ENCODE measurements around the gene KRTAP4-8. TPM values are rescaled to one million over a fixed set of nuclear protein-coding genes. Genes with fewer than 3 reads are reported as not detected.
"Not testable (repeated sequence)": the region's sequence is repeated elsewhere in the genome, so short reads cannot be mapped to it uniquely, and the experiment has no call there.

The KRTAP4-8 gene
- total and polyA plus RNA-seq, 2 donors (not counting 1 experiment from before 2014, with no cell fraction given) = not detected

- TF ChIP-seq CTCF (conservative IDR thresholded peaks at IDR 0.05 in 1 of 2, IDR thresholded peaks at IDR 0.05 in 1 of 2; ENCODE audit: low read depth in 1 of 2, low read length in 2 of 2) (no peak), EZH2 (IDR thresholded peaks at IDR 0.05; ENCODE audit: low read length, missing control alignments) (no peak)
- Histone ChIP-seq H3K4me2 (ENCODE audit: extremely low read depth, insufficient read depth, low read length) (no peak overlapping the region), H3K9me3 (ENCODE audit: control insufficient read depth, insufficient read depth, low read depth, low read length) (no peaks in the 10 kb centered on the region), H3K4me3 (replicated peaks in 1 of 4; ENCODE audit: control extremely low read depth in 1 of 4, insufficient read depth in 1 of 4, low read depth in 3 of 4, low read length in 4 of 4) (no peak overlapping the region), H3K4me1 (ENCODE audit: control insufficient read depth, extremely low read depth, insufficient read depth, low read length) (peaks cover 42% of the 10 kb centered on the region), H3K27ac (ENCODE audit: insufficient read depth, low read length) (no peak overlapping the region), H2AFZ (ENCODE audit: low read length) (no peak overlapping the region), H3K36me3 (ENCODE audit: control insufficient read depth, insufficient read depth, low read length) (no peaks in the 10 kb centered on the region), H4K20me1 (ENCODE audit: control insufficient read depth, extremely low read depth, insufficient read depth, low read length) (no peaks in the 10 kb centered on the region), H3K27me3 (ENCODE audit: control insufficient read depth, insufficient read depth, low read length) (no peaks in the 10 kb centered on the region), H3K79me2 (ENCODE audit: control insufficient read depth, insufficient read depth, low read length) (no peaks in the 10 kb centered on the region), H3K9ac (ENCODE audit: insufficient read depth, low read length) (no peak overlapping the region)
- no peak for DNase-seq (ENCODE audit: low read depth in 2 of 2)
These were observed 34.5 kb downstream of the KRTAP4-8 start for GRCh38 chr17:41063449-41063848.

GRCh38 chr17:41061964-41062363 is 36.0 kb downstream of the KRTAP4-8 start:
- Histone ChIP-seq H3K36me3 (ENCODE audit: control insufficient read depth, insufficient read depth, low read length) (no peaks in the 10 kb centered on the region), H2AFZ (ENCODE audit: low read length) (no peak overlapping the region), H3K9ac (ENCODE audit: insufficient read depth, low read length) (no peak overlapping the region), H3K4me3 (replicated peaks in 1 of 4; ENCODE audit: control extremely low read depth in 1 of 4, insufficient read depth in 1 of 4, low read depth in 3 of 4, low read length in 4 of 4) (no peak overlapping the region), H3K9me3 (ENCODE audit: control insufficient read depth, insufficient read depth, low read depth, low read length) (no peaks in the 10 kb centered on the region), H3K27ac (ENCODE audit: insufficient read depth, low read length) (peak overlapping the region; percentile 77), H3K27me3 (ENCODE audit: control insufficient read depth, insufficient read depth, low read length) (no peaks in the 10 kb centered on the region), H3K79me2 (ENCODE audit: control insufficient read depth, insufficient read depth, low read length) (no peaks in the 10 kb centered on the region), H4K20me1 (ENCODE audit: control insufficient read depth, extremely low read depth, insufficient read depth, low read length) (no peaks in the 10 kb centered on the region), H3K4me2 (ENCODE audit: extremely low read depth, insufficient read depth, low read length) (no peak overlapping the region), H3K4me1 (ENCODE audit: control insufficient read depth, extremely low read depth, insufficient read depth, low read length) (peaks cover 41% of the 10 kb centered on the region)
- DNase-seq (ENCODE audit: low read depth in 2 of 2) = peak; percentile 47 to 99
- TF ChIP-seq CTCF (conservative IDR thresholded peaks at IDR 0.05 in 1 of 2, IDR thresholded peaks at IDR 0.05 in 1 of 2; ENCODE audit: low read depth in 1 of 2, low read length in 2 of 2) (no peak), EZH2 (IDR thresholded peaks at IDR 0.05; ENCODE audit: low read length, missing control alignments) (no peak)

- Histone ChIP-seq H3K9ac (ENCODE audit: insufficient read depth, low read length) (peak within 1 kb of the TSS; percentile 32), H2AFZ (ENCODE audit: low read length) (no peak within 1 kb of the TSS), H3K9me3 (ENCODE audit: control insufficient read depth, insufficient read depth, low read depth, low read length) (no peaks in the 10 kb centered on the region), H4K20me1 (ENCODE audit: control insufficient read depth, extremely low read depth, insufficient read depth, low read length) (no peaks in the 10 kb centered on the region), H3K27ac (ENCODE audit: insufficient read depth, low read length) (peak within 1 kb of the TSS; percentile 77), H3K4me2 (ENCODE audit: extremely low read depth, insufficient read depth, low read length) (peak within 1 kb of the TSS; percentile 32), H3K79me2 (ENCODE audit: control insufficient read depth, insufficient read depth, low read length) (no peaks in the 10 kb centered on the region), H3K27me3 (ENCODE audit: control insufficient read depth, insufficient read depth, low read length) (no peaks in the 10 kb centered on the region), H3K36me3 (ENCODE audit: control insufficient read depth, insufficient read depth, low read length) (no peaks in the 10 kb centered on the region), H3K4me3 (replicated peaks in 1 of 4; ENCODE audit: control extremely low read depth in 1 of 4, insufficient read depth in 1 of 4, low read depth in 3 of 4, low read length in 4 of 4) (no peak within 1 kb of the TSS), H3K4me1 (ENCODE audit: control insufficient read depth, extremely low read depth, insufficient read depth, low read length) (peaks cover 31% of the 10 kb centered on the region)
- no peak for TF ChIP-seq EZH2 (IDR thresholded peaks at IDR 0.05; ENCODE audit: low read length, missing control alignments)
- TF ChIP-seq CTCF (conservative IDR thresholded peaks at IDR 0.05 in 1 of 2, IDR thresholded peaks at IDR 0.05 in 1 of 2; ENCODE audit: low read depth in 1 of 2, low read length in 2 of 2) = no peak
- peak; percentile 52 to 99 for DNase-seq (ENCODE audit: low read depth in 2 of 2)
These were observed 37.8 kb downstream of the KRTAP4-8 start, which contains the start of gene KRTAP2-3 for GRCh38 chr17:41060052-41060604. KRTAP2-3 (minus strand) TSS chr17:41060114; CDS start chr17:41060050, 64 bp downstream.

GRCh38 chr17:41059276-41060051 is 38.5 kb downstream of the KRTAP4-8 start:
- not testable (repeated sequence) for H3K36me3 ChIP-seq (ENCODE audit: control insufficient read depth, insufficient read depth, low read length); H3K27me3 ChIP-seq (ENCODE audit: control insufficient read depth, insufficient read depth, low read length); H3K9me3 ChIP-seq (ENCODE audit: control insufficient read depth, insufficient read depth, low read depth, low read length); H2AFZ ChIP-seq (ENCODE audit: low read length); H3K79me2 ChIP-seq (ENCODE audit: control insufficient read depth, insufficient read depth, low read length); H4K20me1 ChIP-seq (ENCODE audit: control insufficient read depth, extremely low read depth, insufficient read depth, low read length); H3K9ac ChIP-seq (ENCODE audit: insufficient read depth, low read length); H3K4me3 ChIP-seq (replicated peaks in 1 of 4; ENCODE audit: control extremely low read depth in 1 of 4, insufficient read depth in 1 of 4, low read depth in 3 of 4, low read length in 4 of 4)
- peak overlapping the region; percentile 32 for H3K4me2 ChIP-seq (ENCODE audit: extremely low read depth, insufficient read depth, low read length)
- H3K27ac ChIP-seq (ENCODE audit: insufficient read depth, low read length) = peak overlapping the region; percentile 77
- peaks cover 31% of the 10 kb centered on the region for H3K4me1 ChIP-seq (ENCODE audit: control insufficient read depth, extremely low read depth, insufficient read depth, low read length)
- DNase-seq (ENCODE audit: low read depth in 2 of 2) = peak; percentile 21 to 92

All from fibroblast of lung (primary cell).